A549 treated with dexamethasone at 1 μM for 4 hours (cell line): Measurements from ENCODE around the gene EPN2. TPM values are rescaled to one million over a fixed set of nuclear protein-coding genes. Genes with fewer than 3 reads are reported as not detected.

Experiments
- total RNA-seq: library from RNA; stranded (reverse); fragments of 200-300 nt; extraction: Qiagen RNA extraction; gene quantifications from 5 replicates; pipeline ENCODE4 v1.2.3, GENCODE V29; 2022

EPN2 gene
- total RNA-seq, result 45.8 to 77.8 TPM (median 66.7 TPM) in 5 replicates

GRCh38 chr17:19237139-19237388 is at the start of gene EPN2:
EPN2 (plus strand) TSS chr17:19237366; CDS start chr17:19283120, 45,754 bp downstream.

GRCh38 chr17:19362277-19363113 is 125.3 kb downstream of the EPN2 start, which contains the start of gene B9D1:
B9D1 (minus strand) TSS chr17:19362723; CDS start chr17:19362569, 154 bp downstream.

GRCh38 chr17:19378416-19379360 is 141.5 kb downstream of the EPN2 start, which contains the start of gene MAPK7:
MAPK7 (plus strand) TSS chr17:19378498; CDS start chr17:19378901, 403 bp downstream.

Other genes with a start within 250 kb of the EPN2 start
- gene FAM83G, start 232.6 kb upstream of the EPN2 start, total RNA-seq, result 27.8 to 40.6 TPM (median 39.4 TPM) in 5 replicates
- gene GRAP, start 190.4 kb upstream of the EPN2 start, total RNA-seq, result 0.22 to 0.47 TPM (median 0.35 TPM) in 5 replicates
- 0.13 to 0.21 TPM in 2 of 5 replicates, not detected in the others for gene GRAPL, start 109.8 kb upstream of the EPN2 start, total RNA-seq
- 38.1 to 44.3 TPM (median 41.2 TPM) in 5 replicates for gene B9D1, start 125.4 kb downstream of the EPN2 start, total RNA-seq
- 24.5 to 27.9 TPM (median 25.9 TPM) in 5 replicates for gene MAPK7, start 141.1 kb downstream of the EPN2 start, total RNA-seq
- 0.12 to 0.14 TPM (median 0.14 TPM) in 3 of 5 replicates, not detected in the others for gene MFAP4, start 149.8 kb downstream of the EPN2 start, total RNA-seq
- 0.31 to 1.0 TPM (median 0.44 TPM) in 5 replicates for gene RNF112, start 173.9 kb downstream of the EPN2 start, total RNA-seq